Upper lobe of right lung (tissue), 1 donor: Measurements from ENCODE around the gene MAP3K2. TPM values are rescaled to one million over a fixed set of nuclear protein-coding genes. Genes with fewer than 3 reads are reported as not detected.
"Not testable (repeated sequence)": the region's sequence is repeated elsewhere in the genome, so short reads cannot be mapped to it uniquely, and the experiment has no call there.

Experiments
- ATAC-seq: fragments of 200-7000 bp; cut with Tn5 transposase; one replicate; pipeline ENCODE4 v1.9.1; 2020; ENCODE audit warnings: mild to moderate bottlenecking, moderate library complexity
- DNase-seq: peaks from one replicate; pipeline ENCODE4 v3.0.0-alpha.2; 2020
- H3K27ac ChIP-seq: fragments of 200-600 bp; one replicate; pipeline ENCODE4 v1.8.0; 2022
- H3K27me3 ChIP-seq: fragments of 200-600 bp; one replicate; pipeline ENCODE4 v1.8.0; 2022; ENCODE audit warnings: mild to moderate bottlenecking
- H3K36me3 ChIP-seq: fragments of 200-600 bp; one replicate; pipeline ENCODE4 v1.8.0; 2022
- H3K4me1 ChIP-seq: fragments of 200-600 bp; one replicate; pipeline ENCODE4 v1.8.0; 2022
- H3K4me3 ChIP-seq: fragments of 200-600 bp; one replicate; pipeline ENCODE4 v1.8.0; 2022; ENCODE audit warnings: mild to moderate bottlenecking
- H3K9me3 ChIP-seq: fragments of 200-600 bp; one replicate; pipeline ENCODE4 v1.8.0; 2022
- intact Hi-C: fragments of 100-400 bp; cut with DNase I; formaldehyde crosslinking; loops from one replicate; pipeline ENCODE4 v1.11.0; 2022
- total RNA-seq: library from RNA; stranded (reverse); fragmentation: NEBNext Ultra II Directional; extraction: Animal tissue kit (Norgen Biotek cat#: 25700); gene quantifications from one replicate; pipeline ENCODE4 v1.2.1, GENCODE V29; 2021
- TF ChIP-seq, protein P1 (sequence below): fragments of 200-600 bp; IDR thresholded peaks from one replicate; pipeline ENCODE4 v1.8.0; 2022; ENCODE audit warnings: antibody characterized with exemption
- donor health status: DM: no; HTN: yes; CAD: no; lungs with severe emphysema.

Gene MAP3K2
- total RNA-seq, 1 donor from 2014 or later: 71.5 TPM

- Histone ChIP-seq H3K9me3 (no peaks in the 10 kb centered on the region), H3K27me3 (no peaks in the 10 kb centered on the region), H3K4me3 (no peak overlapping the region), H3K36me3 (no peaks in the 10 kb centered on the region), H3K27ac (no peak overlapping the region), H3K4me1 (peaks cover 53% of the 10 kb centered on the region)
- DNase-seq (no peak), ATAC-seq (no peak)
- TF ChIP-seq, protein P1, sequence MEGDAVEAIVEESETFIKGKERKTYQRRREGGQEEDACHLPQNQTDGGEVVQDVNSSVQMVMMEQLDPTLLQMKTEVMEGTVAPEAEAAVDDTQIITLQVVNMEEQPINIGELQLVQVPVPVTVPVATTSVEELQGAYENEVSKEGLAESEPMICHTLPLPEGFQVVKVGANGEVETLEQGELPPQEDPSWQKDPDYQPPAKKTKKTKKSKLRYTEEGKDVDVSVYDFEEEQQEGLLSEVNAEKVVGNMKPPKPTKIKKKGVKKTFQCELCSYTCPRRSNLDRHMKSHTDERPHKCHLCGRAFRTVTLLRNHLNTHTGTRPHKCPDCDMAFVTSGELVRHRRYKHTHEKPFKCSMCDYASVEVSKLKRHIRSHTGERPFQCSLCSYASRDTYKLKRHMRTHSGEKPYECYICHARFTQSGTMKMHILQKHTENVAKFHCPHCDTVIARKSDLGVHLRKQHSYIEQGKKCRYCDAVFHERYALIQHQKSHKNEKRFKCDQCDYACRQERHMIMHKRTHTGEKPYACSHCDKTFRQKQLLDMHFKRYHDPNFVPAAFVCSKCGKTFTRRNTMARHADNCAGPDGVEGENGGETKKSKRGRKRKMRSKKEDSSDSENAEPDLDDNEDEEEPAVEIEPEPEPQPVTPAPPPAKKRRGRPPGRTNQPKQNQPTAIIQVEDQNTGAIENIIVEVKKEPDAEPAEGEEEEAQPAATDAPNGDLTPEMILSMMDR: no peak
- intact Hi-C loops: no loop called here
Observed at GRCh38 chr2:127413782-127414637, 26.2 kb upstream of the MAP3K2 start.

GRCh38 chr2:127413200-127413599 lies 25.4 kb upstream of the MAP3K2 start:
- no peak for DNase-seq
- H3K36me3 ChIP-seq: no peaks in the 10 kb centered on the region
- H3K4me1 ChIP-seq: peaks cover 60% of the 10 kb centered on the region
- H3K27me3 ChIP-seq: no peaks in the 10 kb centered on the region
- intact Hi-C loops: no loop called here
- H3K27ac ChIP-seq: no peak overlapping the region
- H3K9me3 ChIP-seq: no peaks in the 10 kb centered on the region
- ATAC-seq: no peak
- no peak overlapping the region for H3K4me3 ChIP-seq
- TF ChIP-seq, protein P1: no peak

DNA sequence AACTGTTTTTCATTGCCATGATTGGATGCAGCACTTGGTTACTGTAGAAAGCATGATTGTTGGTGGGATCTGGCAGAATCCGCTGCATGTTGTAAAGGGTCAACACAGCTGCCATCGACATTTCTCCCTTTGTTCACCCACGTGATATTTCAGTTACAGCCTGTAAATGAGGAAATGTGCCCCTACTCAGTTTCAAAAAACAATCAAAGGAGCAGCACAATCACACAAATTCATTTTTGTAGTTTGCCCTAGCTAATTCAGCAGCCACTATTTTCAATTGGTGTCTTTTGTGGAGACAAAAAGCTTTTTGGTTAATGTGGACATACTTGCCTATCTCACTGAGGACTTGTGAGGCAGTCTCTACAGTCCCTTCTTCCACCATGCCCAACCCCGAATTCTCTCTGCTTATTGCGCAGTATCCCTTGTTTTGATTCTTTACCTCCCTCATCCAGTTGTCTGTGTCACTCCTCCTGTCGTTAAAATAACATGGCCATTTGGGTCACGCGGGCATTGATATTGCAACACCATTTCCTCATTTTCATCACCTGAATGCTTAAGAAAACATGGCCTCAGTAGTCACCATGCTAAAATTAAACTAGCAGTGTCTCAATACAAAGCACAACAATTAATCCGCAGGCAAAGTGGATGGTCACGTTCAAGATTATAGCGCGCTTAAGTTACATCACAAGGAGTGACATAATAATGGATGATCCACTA lies 24.0 kb upstream of the MAP3K2 start:
- TF ChIP-seq, protein P1: no peak
- intact Hi-C loops: no loop called here
- Histone ChIP-seq H3K27me3 (no peaks in the 10 kb centered on the region), H3K9me3 (no peaks in the 10 kb centered on the region), H3K4me3 (peak overlapping the region; percentile 4), H3K27ac (peak overlapping the region; percentile 88), H3K36me3 (no peaks in the 10 kb centered on the region), H3K4me1 (peaks cover 64% of the 10 kb centered on the region)
- DNase-seq (no peak), ATAC-seq (no peak)

- TF ChIP-seq, protein P1: no peak
- DNase-seq (peak; percentile 55), ATAC-seq (no peak)
- Histone ChIP-seq H3K27ac (peak overlapping the region; percentile 88), H3K4me3 (no peak overlapping the region), H3K9me3 (no peaks in the 10 kb centered on the region), H3K27me3 (no peaks in the 10 kb centered on the region), H3K4me1 (peaks cover 57% of the 10 kb centered on the region), H3K36me3 (no peaks in the 10 kb centered on the region)
- intact Hi-C loops: no loop called here
Observed at GRCh38 chr2:127410871-127411652, 23.3 kb upstream of the MAP3K2 start.

GRCh38 chr2:127409716-127410115 lies 21.9 kb upstream of the MAP3K2 start:
- ATAC-seq, H3K27me3 ChIP-seq, H3K36me3 ChIP-seq, H3K4me3 ChIP-seq, H3K9me3 ChIP-seq, intact Hi-C loops, DNase-seq: not testable (repeated sequence)
- Histone ChIP-seq H3K27ac (peak overlapping the region; percentile 88), H3K4me1 (peaks cover 49% of the 10 kb centered on the region)
